Smooth muscle cell (in vitro differentiated cells): ENCODE results near the gene SPRY4. TPM values are rescaled to one million over a fixed set of nuclear protein-coding genes. Genes with fewer than 3 reads are reported as not detected.

Source experiments
- polyA plus RNA-seq: library from polyadenylated mRNA; unstranded; fragments of >200 nt; fragmentation: Nextera tagmentation; extraction: Ambion mirVana; gene quantifications from 2 replicates; pipeline ENCODE4 v1.2.1, GENCODE V29; 2016
- small RNA-seq: library from RNA; depleted of rRNA; stranded (forward); fragments of <200 nt; gene quantifications from one replicate; pipeline ENCODE3, GENCODE V24; 2014
- total RNA-seq: library from RNA; depleted of rRNA; stranded (reverse); fragments of >200 nt; gene quantifications from 2 replicates; pipeline ENCODE4 v1.2.3, GENCODE V29; 2014

SPRY4 gene
- total and polyA plus RNA-seq, 2 experiments from 2014 or later = 49.3 to 74.2 TPM

Small RNA genes within 50 kb of the gene (small RNA-seq; reads per million reads assigned to genes)
- gene RF02038 = not detected
- gene RF02039 = not detected

Other genes starting within 250 kb of the SPRY4 start
- gene NDFIP1, start 216.2 kb downstream of the SPRY4 start, total RNA-seq = 71.6 and 76.6 TPM in 2 replicates
- 41.6 and 44.5 TPM in 2 replicates for gene NDFIP1, start 216.2 kb downstream of the SPRY4 start, polyA plus RNA-seq